ENCODE results near the gene GMDS.
A peak's percentile ranks its signal among the peaks of the same experiment; 100 is the strongest.

The GMDS gene

DNA sequence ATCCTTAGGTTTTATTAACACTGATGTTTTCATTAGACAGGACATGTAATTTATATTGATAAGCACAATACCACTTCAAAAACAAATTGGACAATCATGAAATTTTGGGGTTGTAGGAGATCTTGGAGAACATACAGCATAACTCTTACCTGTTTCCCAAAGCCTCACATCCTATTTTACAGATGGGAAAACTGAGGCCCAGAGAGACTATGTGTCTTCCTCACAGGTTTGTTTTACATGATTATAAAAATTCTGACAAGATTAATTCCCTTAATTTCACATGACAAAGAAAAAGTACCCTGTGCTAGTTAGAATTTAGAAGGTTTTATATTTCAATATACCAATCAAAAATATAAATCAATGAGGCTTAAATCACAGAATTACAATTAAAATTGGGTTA lies 145.5 kb downstream of the GMDS start:
- DNase-seq (ENCODE audit: low read depth): no peak

DNA sequence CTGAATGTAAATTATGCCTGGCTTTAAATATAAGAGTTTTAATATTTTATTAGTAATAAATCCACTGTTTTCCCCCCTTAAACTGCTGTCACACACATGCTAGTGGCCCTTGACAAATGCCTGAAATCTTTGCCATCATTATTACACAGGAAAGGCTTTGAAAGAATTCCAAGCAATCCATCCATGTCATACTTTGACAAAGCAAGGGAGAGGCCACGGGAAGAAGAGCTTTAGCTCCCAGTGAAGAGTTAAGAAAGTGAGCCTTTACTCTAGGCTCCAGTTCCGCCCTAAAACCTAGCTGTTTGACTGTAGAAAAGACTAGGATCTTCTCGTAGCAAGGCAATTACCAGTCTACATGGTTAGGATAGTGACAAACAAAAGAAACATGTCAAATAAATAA lies 147.9 kb downstream of the GMDS start:
- DNase-seq (ENCODE audit: low read depth): no peak

DNA sequence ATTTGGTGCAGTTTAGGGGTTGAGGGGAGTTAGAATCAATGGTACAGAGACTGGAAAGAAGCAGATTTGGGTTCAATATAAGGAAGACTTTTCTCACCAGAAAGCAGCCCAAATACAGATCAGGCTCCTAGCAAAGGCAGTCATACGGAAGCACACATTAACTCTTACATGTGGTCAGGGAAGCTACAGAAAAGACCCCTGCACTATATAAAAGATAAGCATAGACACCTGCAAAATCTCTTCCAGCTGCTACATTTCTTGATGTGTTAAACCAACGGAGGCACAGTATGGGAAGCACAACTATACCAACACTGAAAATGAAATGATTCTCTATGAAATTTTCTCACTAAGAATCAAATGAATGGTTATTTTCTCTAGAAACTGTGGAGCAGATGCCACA lies 150.8 kb downstream of the GMDS start:
- no peak for DNase-seq (ENCODE audit: low read depth)

- no peak for DNase-seq (ENCODE audit: low read depth)
These were observed 159.0 kb downstream of the GMDS start for GRCh38 chr6:2086326-2086965.

GRCh38 chr6:2085657-2086056 lies 159.7 kb downstream of the GMDS start:
- DNase-seq (ENCODE audit: low read depth): no peak

GRCh38 chr6:2081155-2082138 lies 164.0 kb downstream of the GMDS start:
- peak; percentile 9 for DNase-seq (ENCODE audit: low read depth)

- no peak for DNase-seq (ENCODE audit: low read depth)
These were observed 166.5 kb downstream of the GMDS start for GRCh38 chr6:2078888-2079287.

- DNase-seq (ENCODE audit: low read depth): no peak
These were observed 167.6 kb downstream of the GMDS start for GRCh38 chr6:2077826-2078225.

GRCh38 chr6:2073476-2073875 lies 171.9 kb downstream of the GMDS start:
- no peak for DNase-seq (ENCODE audit: low read depth)

GRCh38 chr6:2072453-2072852 lies 173.0 kb downstream of the GMDS start:
- DNase-seq (ENCODE audit: low read depth): no peak

DNA sequence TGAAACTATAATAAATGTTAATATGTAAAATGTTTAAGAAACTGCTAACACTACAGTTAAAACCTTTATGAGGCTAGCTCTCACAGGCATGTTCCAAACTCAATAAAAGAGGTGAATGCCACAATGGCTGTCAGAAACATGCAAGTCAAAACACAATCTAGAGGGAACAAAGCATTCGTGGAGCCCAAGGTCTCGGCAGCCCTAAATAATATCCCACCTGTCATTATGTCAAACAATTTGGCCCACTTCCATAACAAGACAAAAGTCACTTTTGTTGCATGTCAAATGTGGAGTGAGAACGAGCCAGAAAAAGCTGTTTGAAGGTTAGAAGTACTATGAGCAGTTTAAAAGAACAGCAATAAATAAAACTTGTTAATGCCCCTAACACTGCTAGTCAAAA lies 181.9 kb downstream of the GMDS start:
- DNase-seq (ENCODE audit: low read depth): no peak

- DNase-seq (ENCODE audit: low read depth): no peak
These were observed 183.5 kb downstream of the GMDS start for GRCh38 chr6:2061880-2062279.

DNA sequence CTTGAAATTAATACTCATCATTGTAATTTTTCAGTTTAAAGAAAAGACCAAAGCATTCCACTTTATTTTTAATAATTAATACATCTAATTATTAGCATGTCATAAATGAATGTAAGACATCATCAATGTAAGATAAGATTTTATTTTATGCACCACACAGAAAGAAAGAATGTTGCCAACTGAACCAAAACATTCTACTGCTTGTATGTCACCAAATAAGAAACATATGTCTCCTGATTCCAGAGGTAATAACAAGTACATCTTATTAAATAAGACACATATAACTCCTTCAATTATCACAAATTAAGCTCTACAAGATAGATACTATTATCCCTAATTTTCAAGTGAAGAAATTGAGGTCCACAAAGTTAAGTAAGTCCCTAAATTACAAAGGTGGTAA lies 189.5 kb downstream of the GMDS start:
- no peak for DNase-seq (ENCODE audit: low read depth)

DNA sequence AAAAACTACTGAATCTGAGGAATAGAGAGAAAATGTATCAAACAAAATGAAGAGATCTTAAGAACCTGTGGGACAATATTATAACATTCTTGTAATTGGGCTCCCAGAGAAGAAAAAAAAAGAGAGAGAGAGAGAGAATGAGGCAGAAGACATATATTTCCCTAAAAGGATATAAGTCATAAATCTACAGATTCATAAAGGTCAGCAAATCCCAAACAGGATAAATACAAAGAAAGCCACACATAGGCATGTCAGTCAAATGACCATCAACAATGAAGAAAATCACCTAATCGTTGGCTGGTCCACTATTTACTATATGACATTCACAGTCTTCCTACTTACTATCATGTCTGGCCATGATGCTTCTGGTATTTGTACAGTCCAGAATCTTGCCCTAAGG lies 190.3 kb downstream of the GMDS start:
- DNase-seq (ENCODE audit: low read depth): no peak

- no peak for DNase-seq (ENCODE audit: low read depth)
These were observed 190.8 kb downstream of the GMDS start for GRCh38 chr6:2054516-2055067.

DNA sequence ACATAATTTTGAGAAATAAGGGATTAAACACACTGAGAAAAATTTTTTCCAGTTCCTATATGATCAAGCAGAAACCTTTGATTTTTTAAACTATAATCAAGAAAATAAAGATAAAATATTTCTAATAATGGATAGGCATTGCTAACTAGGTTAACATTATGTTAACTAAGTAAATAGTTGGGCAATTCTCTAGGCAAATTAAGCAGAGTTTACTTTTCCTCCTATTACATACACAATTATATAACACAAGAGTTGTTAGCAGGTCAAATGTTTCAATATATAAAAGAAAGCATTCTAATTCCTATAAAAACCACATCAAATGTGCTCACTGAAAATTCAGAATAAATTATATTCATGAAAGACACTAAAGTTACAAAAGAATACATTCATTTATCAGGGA lies 191.7 kb downstream of the GMDS start:
- no peak for DNase-seq (ENCODE audit: low read depth)

DNA sequence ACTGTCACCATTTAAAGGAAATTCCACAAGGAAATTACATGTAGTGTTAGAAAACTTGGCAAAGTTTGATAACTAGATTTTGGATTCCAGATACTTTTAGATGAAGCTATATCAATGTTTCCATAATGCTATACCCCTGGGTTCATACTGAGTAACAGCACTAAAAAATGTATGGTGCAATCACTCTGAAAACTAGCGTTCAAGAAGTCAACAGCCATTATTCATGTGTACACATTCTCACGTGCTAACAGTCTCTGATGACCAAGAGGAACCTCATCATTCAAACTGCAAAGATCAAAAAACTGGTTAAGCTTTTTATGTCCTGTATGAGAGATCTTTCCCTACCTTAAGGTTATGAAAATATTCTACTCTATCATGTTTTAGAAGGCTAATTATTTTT lies 197.6 kb downstream of the GMDS start:
- DNase-seq (ENCODE audit: low read depth): no peak

- no peak for DNase-seq (ENCODE audit: low read depth)
These were observed 201.2 kb downstream of the GMDS start for GRCh38 chr6:2044192-2044591.

DNA sequence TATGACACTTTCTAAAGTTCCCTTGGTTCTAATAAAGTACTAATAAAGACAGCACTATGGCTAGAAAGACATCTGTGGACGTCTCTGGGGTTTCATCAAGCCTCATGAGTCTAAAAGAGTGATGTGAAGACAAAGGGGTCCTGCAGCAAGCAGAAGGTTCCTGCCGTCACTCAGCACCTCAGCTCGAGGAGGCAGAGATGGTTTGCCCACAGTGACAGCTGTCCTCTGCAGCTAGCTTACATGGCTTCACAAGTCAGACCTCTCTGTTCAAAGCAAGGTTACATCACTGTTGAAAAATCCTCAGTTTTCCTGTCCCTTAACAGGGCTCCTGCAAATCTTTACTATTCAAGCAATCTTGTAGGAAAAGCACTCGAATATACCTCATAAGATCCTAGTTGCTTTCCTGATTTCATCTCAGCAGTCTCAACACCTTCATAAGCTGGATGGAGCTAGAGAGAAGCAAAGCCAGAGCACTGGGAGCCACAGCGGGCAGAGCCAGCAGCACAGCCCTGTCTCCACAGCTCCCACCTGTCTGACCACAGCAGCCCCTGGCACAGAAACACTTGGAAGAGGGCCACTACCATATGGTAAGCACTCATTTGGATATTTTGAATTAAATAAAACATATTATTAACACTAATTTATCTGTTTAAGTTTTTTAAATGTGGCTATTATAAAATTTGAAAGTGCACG lies 202.3 kb downstream of the GMDS start:
- no peak for DNase-seq (ENCODE audit: low read depth)

GRCh38 chr6:2038092-2038491 lies 207.3 kb downstream of the GMDS start:
- DNase-seq (ENCODE audit: low read depth): no peak

- no peak for DNase-seq (ENCODE audit: low read depth)
These were observed 208.0 kb downstream of the GMDS start for GRCh38 chr6:2037237-2037926.

DNA sequence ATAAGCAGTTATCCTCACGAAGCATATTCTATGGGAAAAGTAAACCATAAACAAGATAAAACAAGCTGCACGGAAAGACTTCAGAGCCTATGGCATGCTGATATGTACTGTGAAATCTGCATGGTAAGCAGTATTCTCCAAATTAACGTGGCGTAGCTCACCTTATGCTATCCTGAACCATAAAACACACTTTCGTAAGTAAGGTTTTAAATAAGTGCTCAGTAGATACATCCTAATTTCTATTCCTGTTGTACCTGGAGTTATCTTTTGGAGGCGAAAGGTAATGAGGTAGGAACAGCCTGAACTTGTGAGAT lies 208.7 kb downstream of the GMDS start:
- no peak for DNase-seq (ENCODE audit: low read depth)

Data from activated T-cell treated with anti-CD3 and anti-CD28 coated beads for 24 hours (primary cell).